CD8-positive, alpha-beta memory T cell (primary cell): ENCODE results near the gene NUP42. TPM values are rescaled to one million over a fixed set of nuclear protein-coding genes. Genes with fewer than 3 reads are reported as not detected.

Experiments
- CTCF ChIA-PET: fragments of 350-600 bp; sonication (Branson Sonifier 250); formaldehyde crosslinking; loops from one replicate; lab custom pipeline; 2021; ENCODE audit warnings: antibody characterized with exemption; lab: Charles Lee
- POLR2A ChIA-PET: fragments of 350-600 bp; sonication (Branson Sonifier 250); formaldehyde crosslinking; loops from one replicate; lab custom pipeline; 2021; ENCODE audit warnings: antibody characterized with exemption; lab: Charles Lee
- DNase-seq, 5 donors: peaks; one replicate each; pipeline versions ENCODE4 v3.0.0 to v3.0.0-alpha.2; 2020 to 2022; ENCODE audit warnings: mixed read lengths in 1 of 5
- H3K27ac ChIP-seq: one replicate; pipeline ENCODE4 v1.7.0; 2013; ENCODE audit warnings: low read depth, mild to moderate bottlenecking, low read length, moderate library complexity
- H3K27me3 ChIP-seq: 2 replicates; pipeline ENCODE4 v1.7.0; 2013; ENCODE audit warnings: low read length, mild to moderate bottlenecking; ENCODE audit not compliant: insufficient read depth, poor library complexity, severe bottlenecking
- H3K36me3 ChIP-seq: 2 replicates; pipeline ENCODE4 v1.7.0; 2013; ENCODE audit warnings: mild to moderate bottlenecking, low read length, moderate library complexity; ENCODE audit not compliant: insufficient read depth
- H3K4me1 ChIP-seq: 2 replicates; pipeline ENCODE4 v1.7.0; 2013; ENCODE audit warnings: mild to moderate bottlenecking, low read length, moderate library complexity; ENCODE audit not compliant: insufficient read depth
- H3K4me3 ChIP-seq: 2 replicates; pipeline ENCODE4 v1.7.0; 2013; ENCODE audit warnings: mild to moderate bottlenecking, low read length
- H3K9me3 ChIP-seq: 2 replicates; pipeline ENCODE4 v1.7.0; 2013; ENCODE audit warnings: mild to moderate bottlenecking, low read length
- H3K27ac Mint-ChIP-seq, 8 donors: one replicate each; pipeline ENCODE4 v1.8.0; 2020 to 2021; ENCODE audit warnings: mixed read lengths in 8 of 8, mild to moderate bottlenecking in 6 of 8, inconsistent platforms in 3 of 8, moderate library complexity in 3 of 8
- H3K27me3 Mint-ChIP-seq, 2 donors: one replicate each; pipeline ENCODE4 v1.8.0; 2020 to 2021; ENCODE audit warnings: mixed read lengths in 2 of 2, mild to moderate bottlenecking in 1 of 2, moderate library complexity in 1 of 2
- H3K36me3 Mint-ChIP-seq, 3 donors: one replicate each; pipeline ENCODE4 v1.8.0; 2020 to 2021; ENCODE audit warnings: mixed read lengths in 3 of 3, inconsistent platforms in 1 of 3, mild to moderate bottlenecking in 1 of 3
- H3K4me1 Mint-ChIP-seq, 3 donors: one replicate each; pipeline ENCODE4 v1.8.0; 2020 to 2021; ENCODE audit warnings: mixed read lengths in 3 of 3, inconsistent platforms in 1 of 3, mild to moderate bottlenecking in 1 of 3
- H3K4me3 Mint-ChIP-seq, 7 donors: one replicate each; pipeline ENCODE4 v1.8.0; 2020 to 2021; ENCODE audit warnings: mixed read lengths in 7 of 7, mild to moderate bottlenecking in 6 of 7, moderate library complexity in 4 of 7, inconsistent platforms in 2 of 7
- H3K9me3 Mint-ChIP-seq, 5 donors: one replicate each; pipeline ENCODE4 v1.8.0; 2020 to 2022; ENCODE audit warnings: mixed read lengths in 5 of 5, mild to moderate bottlenecking in 3 of 5, moderate library complexity in 2 of 5, inconsistent platforms in 1 of 5
- polyA plus RNA-seq: library from polyadenylated mRNA; unstranded; fragments of 300-500 nt; fragmentation: Illumina TruSeq; gene quantifications from one replicate; pipeline ENCODE4 v1.2.3, GENCODE V29; 2021
- total RNA-seq, 2 experiments: library from RNA; stranded (reverse); gene quantifications; one replicate each; pipeline ENCODE4 v1.2.3, GENCODE V29; 2021

The NUP42 gene
- total and polyA plus RNA-seq, 3 experiments from 2014 or later: 39.5 to 40.1 (median 39.8) TPM

- Mint-ChIP-seq H3K27ac (no peak overlapping the region), H3K4me3 (no peak overlapping the region), H3K4me1 (no peaks in the 10 kb centered on the region), H3K27me3 (peaks cover 4 to 20% of the 10 kb centered on the region in 2 donors), H3K9me3 (no peaks in the 10 kb centered on the region), H3K36me3 (peaks cover 0 to 3% (median 0%) of the 10 kb centered on the region in 3 donors)
- no peaks in the 10 kb centered on the region for H3K36me3 ChIP-seq
- H3K4me1 ChIP-seq: no peaks in the 10 kb centered on the region
- ChIA-PET CTCF (no interaction called here), POLR2A (no interaction called here)
- H3K4me3 ChIP-seq: no peak overlapping the region
- H3K27ac ChIP-seq: no peak overlapping the region
- H3K9me3 ChIP-seq: no peaks in the 10 kb centered on the region
- H3K27me3 ChIP-seq: no peaks in the 10 kb centered on the region
- DNase-seq: no peak
Observed at GRCh38 chr7:23226844-23227450, 45.1 kb downstream of the NUP42 start.

- Mint-ChIP-seq H3K27me3 (peaks cover 4 to 16% of the 10 kb centered on the region in 2 donors), H3K9me3 (no peaks in the 10 kb centered on the region), H3K4me1 (peaks cover 0 to 5% (median 0%) of the 10 kb centered on the region in 3 donors), H3K36me3 (peaks cover 0 to 5% (median 0%) of the 10 kb centered on the region in 3 donors), H3K27ac (no peak overlapping the region), H3K4me3 (no peak overlapping the region)
- ChIA-PET POLR2A (no interaction called here), CTCF (no interaction called here)
- Histone ChIP-seq H3K36me3 (no peaks in the 10 kb centered on the region), H3K27ac (no peak overlapping the region), H3K9me3 (no peaks in the 10 kb centered on the region), H3K4me1 (no peaks in the 10 kb centered on the region), H3K27me3 (no peaks in the 10 kb centered on the region), H3K4me3 (no peak overlapping the region)
- no peak for DNase-seq
Observed at GRCh38 chr7:23228412-23228811, 46.6 kb downstream of the NUP42 start.

DNA sequence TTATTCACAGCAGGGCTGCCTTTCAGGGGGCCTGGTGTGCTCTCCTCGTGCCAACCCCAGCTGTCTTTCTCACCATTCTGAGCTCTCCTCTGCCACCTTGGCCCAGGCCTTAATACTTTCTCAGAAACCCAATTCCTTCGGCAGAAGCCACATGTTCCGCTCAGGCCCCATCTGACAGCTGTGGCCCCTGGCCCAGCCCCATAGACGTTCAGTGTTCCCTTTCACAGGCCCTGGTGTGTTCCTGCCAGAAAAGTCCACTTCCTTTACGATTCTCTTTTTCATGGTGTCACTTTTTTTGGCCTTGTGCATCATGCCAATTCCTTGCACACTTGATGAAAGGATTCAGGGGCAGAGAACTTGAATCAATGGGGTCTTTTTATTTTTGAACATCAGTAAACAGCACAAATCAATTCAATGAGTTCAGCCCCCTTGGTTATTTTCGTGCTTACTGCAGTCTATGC is 48.8 kb downstream of the NUP42 start:
- H3K27me3 ChIP-seq: no peaks in the 10 kb centered on the region
- peaks cover 2% of the 10 kb centered on the region in 2 donors for H3K27me3 Mint-ChIP-seq
- no peaks in the 10 kb centered on the region for H3K36me3 ChIP-seq
- peaks cover 4 to 17% (median 11%) of the 10 kb centered on the region in 3 donors for H3K4me1 Mint-ChIP-seq
- no peaks in the 10 kb centered on the region for H3K4me1 ChIP-seq
- DNase-seq: no peak
- H3K27ac ChIP-seq: no peak overlapping the region
- H3K4me3 Mint-ChIP-seq: no peak overlapping the region
- H3K36me3 Mint-ChIP-seq: peaks cover 0 to 5% (median 0%) of the 10 kb centered on the region in 3 donors
- no peaks in the 10 kb centered on the region for H3K9me3 Mint-ChIP-seq
- ChIA-PET CTCF (no interaction called here), POLR2A (no interaction called here)
- no peak overlapping the region for H3K4me3 ChIP-seq
- no peak overlapping the region for H3K27ac Mint-ChIP-seq
- no peaks in the 10 kb centered on the region for H3K9me3 ChIP-seq

DNA sequence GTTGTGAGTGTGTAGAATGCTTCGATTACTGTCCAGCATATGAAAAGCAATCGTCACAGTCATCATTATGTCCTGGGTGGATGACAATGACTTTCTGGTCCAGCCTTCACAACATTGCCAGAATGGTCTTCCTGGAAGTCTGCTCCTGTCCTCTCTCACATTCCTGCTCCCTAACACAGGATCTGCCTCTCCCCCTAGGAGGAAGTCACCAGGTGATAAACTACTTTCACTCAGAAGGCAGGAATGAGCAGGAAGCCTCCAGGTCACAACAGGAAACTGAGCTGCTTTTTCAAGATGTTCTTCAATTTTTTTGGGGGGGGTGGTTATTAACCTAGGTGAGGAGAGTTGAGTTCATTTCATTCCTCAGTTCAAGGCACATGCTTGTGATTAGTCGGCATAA is 51.1 kb downstream of the NUP42 start:
- no peaks in the 10 kb centered on the region for H3K27me3 ChIP-seq
- H3K4me1 ChIP-seq: no peaks in the 10 kb centered on the region
- peaks cover 0 to 5% (median 0%) of the 10 kb centered on the region in 3 donors for H3K36me3 Mint-ChIP-seq
- H3K27me3 Mint-ChIP-seq: peaks cover 0 to 2% of the 10 kb centered on the region in 2 donors
- H3K27ac Mint-ChIP-seq: no peak overlapping the region
- no peak overlapping the region for H3K4me3 ChIP-seq
- H3K36me3 ChIP-seq: no peaks in the 10 kb centered on the region
- DNase-seq: no peak
- no peak overlapping the region for H3K27ac ChIP-seq
- H3K9me3 ChIP-seq: no peaks in the 10 kb centered on the region
- no peak overlapping the region for H3K4me3 Mint-ChIP-seq
- no peaks in the 10 kb centered on the region for H3K9me3 Mint-ChIP-seq
- ChIA-PET POLR2A (no interaction called here), CTCF (no interaction called here)
- peaks cover 4 to 17% (median 11%) of the 10 kb centered on the region in 3 donors for H3K4me1 Mint-ChIP-seq

- Mint-ChIP-seq H3K4me3 (peak overlapping the region; percentile 23 to 81 (median 69)), H3K27me3 (peaks cover 0 to 2% of the 10 kb centered on the region in 2 donors), H3K27ac (peak overlapping the region in 6 of 8 donors; percentile 15 to 86 (median 62)), H3K9me3 (no peaks in the 10 kb centered on the region), H3K36me3 (peaks cover 0 to 1% (median 0%) of the 10 kb centered on the region in 3 donors), H3K4me1 (peaks cover 4 to 17% (median 11%) of the 10 kb centered on the region in 3 donors)
- DNase-seq: no peak
- Histone ChIP-seq H3K4me3 (no peak overlapping the region), H3K36me3 (no peaks in the 10 kb centered on the region), H3K4me1 (no peaks in the 10 kb centered on the region), H3K27ac (no peak overlapping the region), H3K27me3 (no peaks in the 10 kb centered on the region), H3K9me3 (no peaks in the 10 kb centered on the region)
- CTCF ChIA-PET: no interaction called here
- POLR2A ChIA-PET: no interaction called here
Observed at GRCh38 chr7:23234569-23235296, 52.9 kb downstream of the NUP42 start.

DNA sequence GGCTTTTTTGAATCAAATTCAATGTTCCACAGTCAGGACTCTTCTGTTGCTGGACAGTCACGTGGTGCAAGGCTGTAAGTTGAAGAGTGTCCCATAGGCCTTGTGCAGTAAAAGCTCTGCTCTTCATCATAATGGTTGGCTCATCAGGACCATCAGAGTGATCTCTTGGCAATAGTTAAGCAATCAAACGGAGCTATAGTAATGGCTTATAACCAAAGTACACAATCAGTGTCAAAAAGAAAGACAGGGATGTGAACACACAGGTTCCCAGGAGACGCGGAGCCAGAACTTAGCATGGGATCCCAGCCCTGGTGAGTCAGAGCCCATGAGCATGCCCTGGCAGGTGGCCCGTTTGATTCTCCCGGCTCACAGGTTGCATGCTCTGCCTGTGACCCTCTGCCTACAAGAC is 54.0 kb downstream of the NUP42 start:
- Mint-ChIP-seq H3K9me3 (no peaks in the 10 kb centered on the region), H3K27ac (no peak overlapping the region), H3K27me3 (peaks cover 0 to 2% of the 10 kb centered on the region in 2 donors), H3K4me1 (peaks cover 4 to 17% (median 11%) of the 10 kb centered on the region in 3 donors), H3K4me3 (no peak overlapping the region), H3K36me3 (peaks cover 0 to 1% (median 0%) of the 10 kb centered on the region in 3 donors)
- DNase-seq: no peak
- Histone ChIP-seq H3K27me3 (no peaks in the 10 kb centered on the region), H3K36me3 (no peaks in the 10 kb centered on the region), H3K27ac (no peak overlapping the region), H3K4me3 (no peak overlapping the region), H3K9me3 (no peaks in the 10 kb centered on the region), H3K4me1 (no peaks in the 10 kb centered on the region)
- POLR2A ChIA-PET: no interaction called here
- CTCF ChIA-PET: no interaction called here

- Histone ChIP-seq H3K27ac (no peak overlapping the region), H3K27me3 (no peaks in the 10 kb centered on the region), H3K36me3 (no peaks in the 10 kb centered on the region), H3K4me3 (no peak overlapping the region), H3K4me1 (no peaks in the 10 kb centered on the region), H3K9me3 (no peaks in the 10 kb centered on the region)
- Mint-ChIP-seq H3K4me3 (no peak overlapping the region), H3K27ac (no peak overlapping the region), H3K9me3 (no peaks in the 10 kb centered on the region), H3K27me3 (peaks cover 0 to 2% of the 10 kb centered on the region in 2 donors), H3K4me1 (peaks cover 4 to 17% (median 11%) of the 10 kb centered on the region in 3 donors), H3K36me3 (peaks cover 0 to 1% (median 0%) of the 10 kb centered on the region in 3 donors)
- CTCF ChIA-PET: no interaction called here
- POLR2A ChIA-PET: no interaction called here
- DNase-seq: no peak
Observed at GRCh38 chr7:23237000-23237399, 55.2 kb downstream of the NUP42 start.

DNA sequence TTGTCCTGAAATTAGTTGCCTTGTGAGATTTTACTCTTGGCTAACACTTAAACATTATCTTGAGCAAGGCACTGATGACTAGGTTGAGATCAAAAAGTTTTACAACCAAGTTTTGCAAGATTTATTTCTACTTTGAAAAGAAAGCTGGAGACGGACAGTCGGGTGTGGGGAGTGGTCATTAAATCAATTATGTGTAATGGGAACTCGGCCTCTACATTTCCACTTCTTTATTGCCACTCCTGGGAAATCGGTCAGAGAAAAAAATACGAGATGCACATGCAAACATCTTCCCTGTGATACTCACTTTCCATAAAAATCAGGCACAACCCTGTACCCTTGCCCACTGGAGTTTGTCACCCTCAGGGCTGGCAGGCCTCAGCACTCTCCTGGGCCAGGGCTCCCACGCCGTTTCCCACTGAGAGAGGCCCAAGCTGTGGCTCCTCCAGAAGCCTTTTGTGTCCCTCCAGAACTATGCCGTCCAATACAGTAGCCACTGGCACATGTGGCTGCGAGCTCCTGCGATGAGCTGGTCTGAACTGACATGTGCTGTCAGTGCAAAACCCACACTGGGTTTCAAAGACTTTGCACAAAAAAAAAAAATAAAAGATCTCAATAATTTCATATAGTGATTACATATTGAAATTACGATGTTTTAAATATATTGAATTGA is 57.3 kb downstream of the NUP42 start:
- no peak overlapping the region for H3K4me3 ChIP-seq
- H3K4me1 Mint-ChIP-seq: peaks cover 4 to 10% (median 9%) of the 10 kb centered on the region in 3 donors
- no peak overlapping the region for H3K4me3 Mint-ChIP-seq
- no peaks in the 10 kb centered on the region for H3K27me3 ChIP-seq
- ChIA-PET CTCF (no interaction called here), POLR2A (no interaction called here)
- H3K36me3 ChIP-seq: no peaks in the 10 kb centered on the region
- peaks cover 7 to 14% of the 10 kb centered on the region in 2 donors for H3K27me3 Mint-ChIP-seq
- DNase-seq: no peak
- no peak overlapping the region for H3K27ac ChIP-seq
- H3K4me1 ChIP-seq: no peaks in the 10 kb centered on the region
- H3K36me3 Mint-ChIP-seq: no peaks in the 10 kb centered on the region
- no peaks in the 10 kb centered on the region for H3K9me3 ChIP-seq
- H3K27ac Mint-ChIP-seq: no peak overlapping the region
- H3K9me3 Mint-ChIP-seq: peaks cover 0 to 1% (median 0%) of the 10 kb centered on the region in 5 donors
